ENCODE results near the gene STARD5. TPM values are rescaled to one million over a fixed set of nuclear protein-coding genes. Genes with fewer than 3 reads are reported as not detected.

STARD5 gene
- total RNA-seq, 1 experiment from 2014 or later: 2.3 TPM

- Histone ChIP-seq H3K27me3 (ENCODE audit: insufficient read depth, low read length) (no peaks in the 10 kb centered on the region), H3K18ac (ENCODE audit: insufficient read length, low read depth, low read length) (no peak overlapping the region), H2BK20ac (ENCODE audit: low read depth, low read length, poor library complexity, severe bottlenecking) (no peak overlapping the region), H3K9me3 (ENCODE audit: control insufficient read depth, low read depth, low read length) (no peaks in the 10 kb centered on the region), H3K79me1 (ENCODE audit: insufficient read depth, low read depth, low read length, poor library complexity, severe bottlenecking) (no peaks in the 10 kb centered on the region), H4K91ac (ENCODE audit: insufficient read length, low read depth, low read length) (no peak overlapping the region), H3K27ac (ENCODE audit: insufficient read length, low read depth, low read length) (no peak overlapping the region), H2BK5ac (ENCODE audit: insufficient read length, low read length) (no peak overlapping the region), H3K14ac (ENCODE audit: insufficient read depth, low read length) (peak overlapping the region; percentile 49), H4K20me1 (ENCODE audit: control insufficient read depth, insufficient read depth, insufficient read length) (no peaks in the 10 kb centered on the region), H2BK12ac (ENCODE audit: insufficient read length, low read depth, low read length) (no peak overlapping the region), H2AK5ac (ENCODE audit: insufficient read length, low read length) (no peak overlapping the region), H4K5ac (ENCODE audit: insufficient read length, low read depth, low read length) (no peak overlapping the region), H3T11ph (ENCODE audit: low read length) (no peak overlapping the region), H3K4me1 (ENCODE audit: insufficient read depth, low read length) (no peaks in the 10 kb centered on the region), H3K23ac (ENCODE audit: insufficient read length, low read depth, low read length) (no peak overlapping the region), H2AFZ (ENCODE audit: low read length) (no peak overlapping the region), H3K4me2 (ENCODE audit: insufficient read depth, insufficient read length, low read length) (no peak overlapping the region), H3K23me2 (ENCODE audit: insufficient read length, low read depth, low read length, poor library complexity, severe bottlenecking) (no peaks in the 10 kb centered on the region), H3K9ac (ENCODE audit: extremely low read depth, insufficient read length, low read length) (no peak overlapping the region), H3K79me2 (ENCODE audit: insufficient read depth, low read length) (no peaks in the 10 kb centered on the region), H3K56ac (ENCODE audit: insufficient read length, low read depth, low read length) (no peak overlapping the region), H2BK15ac (ENCODE audit: low read depth, low read length) (no peak overlapping the region), H4K8ac (replicated peaks; ENCODE audit: insufficient read length, low read depth, low read length) (no peak overlapping the region), H3K4ac (ENCODE audit: low read depth, low read length) (no peak overlapping the region), H2BK120ac (ENCODE audit: low read depth, low read length, poor library complexity, severe bottlenecking) (no peak overlapping the region)
- no peaks in the 10 kb centered on the region; the same call in 1 of the 2 replicates for H3K27me3 Mint-ChIP-seq (ENCODE audit: low read depth)
- H3K27ac Mint-ChIP-seq: no peak overlapping the region
- H3K36me3 Mint-ChIP-seq (ENCODE audit: insufficient read depth in 1 of 3, low read depth in 3 of 3): no peaks in the 10 kb centered on the region; a peak in 1 of 7 replicates
- H3K4me3 Mint-ChIP-seq: no peak overlapping the region
- peaks cover 2 to 13% of the 10 kb centered on the region in 2 experiments; a peak in 2 of 4 replicates for H3K4me1 Mint-ChIP-seq
- no CpG with 5 or more reads among the region's 5 CpGs for WGBS (ENCODE audit: extremely low coverage, insufficient read length, low lambda C conversion rate)
- H3K9me3 Mint-ChIP-seq: no peaks in the 10 kb centered on the region
- no peak for DNase-seq
- no peak for TF ChIP-seq CTCF (conservative IDR thresholded peaks at IDR 0.05)
Observed at GRCh38 chr15:81356252-81356651, 32.3 kb upstream of the STARD5 start.
